Neutrophil (primary cell): Measurements from ENCODE around the gene SMIM24.

Source experiments
- H3K27ac ChIP-seq: fragments of 200-600 bp; sonication (generic); 2 replicates; pipeline ENCODE4 v1.5.1; 2016; ENCODE audit warnings: mild to moderate bottlenecking, moderate library complexity
- H3K27me3 ChIP-seq: fragments of 200-600 bp; sonication (generic); 2 replicates; pipeline ENCODE4 v1.6.0; 2016; ENCODE audit warnings: mild to moderate bottlenecking
- H3K36me3 ChIP-seq: fragments of 200-600 bp; sonication (generic); 2 replicates; pipeline ENCODE4 v1.5.1; 2017
- H3K4me1 ChIP-seq, 2 experiments: fragments of 200-600 bp in 1 of 2; sonication (generic) in 1 of 2; 1 replicate in 1 of 2; 2 replicates in 1 of 2; pipeline versions ENCODE4 v1.5.1 to v1.6.1; 2013 to 2016; ENCODE audit warnings: low read depth in 1 of 2, low read length in 1 of 2, mild to moderate bottlenecking in 1 of 2, moderate library complexity in 1 of 2; ENCODE audit not compliant: control insufficient read depth in 1 of 2, insufficient read depth in 1 of 2
- H3K4me3 ChIP-seq, 2 experiments: fragments of 200-600 bp in 1 of 2; sonication (generic) in 1 of 2; 1 replicate in 1 of 2; 2 replicates in 1 of 2; pipeline ENCODE4 v1.5.1; 2013 to 2016; ENCODE audit warnings: low read depth in 1 of 2, low read length in 1 of 2, mild to moderate bottlenecking in 1 of 2, moderate library complexity in 1 of 2
- H3K9me3 ChIP-seq: fragments of 200-600 bp; sonication (generic); 2 replicates; pipeline ENCODE4 v1.5.1; 2016
- CTCF ChIP-seq: fragments of 200-600 bp; sonication (generic); IDR thresholded peaks from 2 replicates; pipeline ENCODE4 v1.5.1; 2016; ENCODE audit warnings: antibody characterized with exemption

SMIM24 gene

GRCh38 chr19:3518255-3518654, 37.9 kb upstream of the SMIM24 start:
- Histone ChIP-seq H3K36me3 (peaks cover 66% of the 10 kb centered on the region), H3K4me3 (no peak overlapping the region), H3K27me3 (no peaks in the 10 kb centered on the region), H3K9me3 (no peaks in the 10 kb centered on the region), H3K27ac (no peak overlapping the region), H3K4me1 (no peaks in the 10 kb centered on the region)
- TF ChIP-seq CTCF = no peak

- no peak overlapping the region for H3K27ac ChIP-seq
- TF ChIP-seq CTCF = no peak
- H3K9me3 ChIP-seq = no peaks in the 10 kb centered on the region
- no peaks in the 10 kb centered on the region for H3K4me1 ChIP-seq
- peaks cover 64% of the 10 kb centered on the region for H3K36me3 ChIP-seq
- no peak overlapping the region for H3K4me3 ChIP-seq
- H3K27me3 ChIP-seq = no peaks in the 10 kb centered on the region
Measured at GRCh38 chr19:3517638-3518037, 37.3 kb upstream of the SMIM24 start.

- Histone ChIP-seq H3K9me3 (no peaks in the 10 kb centered on the region), H3K36me3 (peaks cover 64% of the 10 kb centered on the region), H3K27me3 (no peaks in the 10 kb centered on the region), H3K4me3 (no peak overlapping the region), H3K27ac (no peak overlapping the region), H3K4me1 (no peaks in the 10 kb centered on the region)
- TF ChIP-seq CTCF = no peak
Measured at GRCh38 chr19:3516675-3517207, 36.4 kb upstream of the SMIM24 start.

- no peaks in the 10 kb centered on the region for H3K9me3 ChIP-seq
- H3K4me1 ChIP-seq = no peaks in the 10 kb centered on the region
- H3K27ac ChIP-seq = no peak overlapping the region
- H3K4me3 ChIP-seq = no peak overlapping the region
- no peaks in the 10 kb centered on the region for H3K27me3 ChIP-seq
- peaks cover 69% of the 10 kb centered on the region for H3K36me3 ChIP-seq
- TF ChIP-seq CTCF = no peak
Measured at GRCh38 chr19:3515891-3516422, 35.6 kb upstream of the SMIM24 start.

GRCh38 chr19:3514930-3515329, 34.6 kb upstream of the SMIM24 start:
- Histone ChIP-seq H3K27me3 (no peaks in the 10 kb centered on the region), H3K4me3 (no peak overlapping the region), H3K27ac (no peak overlapping the region), H3K4me1 (no peaks in the 10 kb centered on the region), H3K36me3 (peaks cover 69% of the 10 kb centered on the region), H3K9me3 (no peaks in the 10 kb centered on the region)
- TF ChIP-seq CTCF = no peak
